HepG2 (cell line): ENCODE data around the gene CAPN2. TPM values are rescaled to one million over a fixed set of nuclear protein-coding genes. Genes with fewer than 3 reads are reported as not detected.
A peak's percentile ranks its signal among the peaks of the same experiment; 100 is the strongest.

Experiments used
- CBFB ChIP-seq: sonication (generic); formaldehyde crosslinking; IDR thresholded peaks from 2 replicates; pipeline ENCODE4 v1.4.0; 2020; ENCODE audit warnings: missing genetic modification reagents
- CC2D1A ChIP-seq: sonication (generic); formaldehyde crosslinking; IDR thresholded peaks from 2 replicates; pipeline ENCODE4 v1.8.1; 2023; ENCODE audit warnings: mild to moderate bottlenecking, missing genetic modification reagents
- EEA1 ChIP-seq: sonication (generic); formaldehyde crosslinking; IDR thresholded peaks from 2 replicates; pipeline ENCODE4 v1.5.1; 2020; ENCODE audit warnings: mild to moderate bottlenecking, missing genetic modification reagents, borderline replicate concordance
- FOXO1 ChIP-seq: sonication (generic); formaldehyde crosslinking; IDR thresholded peaks from 2 replicates; pipeline ENCODE4 v1.4.0; 2020; ENCODE audit warnings: missing genetic modification reagents
- HMG20B ChIP-seq: conservative IDR thresholded peaks from 2 replicates; pipeline ENCODE4 v1.6.1; 2016; ENCODE audit warnings: missing genetic modification reagents, missing compliant biosample characterization
- KAT7 ChIP-seq: IDR thresholded peaks from 2 replicates; pipeline ENCODE4 v1.6.1; 2018; ENCODE audit warnings: borderline replicate concordance, missing compliant biosample characterization
- MED1 ChIP-seq: sonication (generic); formaldehyde crosslinking; IDR thresholded peaks from 2 replicates; pipeline ENCODE4 v1.4.0; 2020; ENCODE audit warnings: missing genetic modification reagents
- NR2F1 ChIP-seq, 2 experiments: fragments of 450-650 bp in 1 of 2; formaldehyde crosslinking in 1 of 2; IDR thresholded peaks; 2 replicates each; pipeline versions ENCODE4 v1.5.0 to v1.6.1; 2016 to 2020; ENCODE audit warnings: mild to moderate bottlenecking in 1 of 2, missing compliant biosample characterization in 1 of 2, missing genetic modification reagents in 1 of 2, moderate library complexity in 1 of 2
- NR3C1 ChIP-seq: sonication (generic); formaldehyde crosslinking; IDR thresholded peaks from 2 replicates; pipeline ENCODE4 v1.4.0; 2020; ENCODE audit warnings: missing genetic modification reagents
- POLR2AphosphoS5 ChIP-seq: IDR thresholded peaks from 2 replicates; pipeline ENCODE4 v1.6.1; 2012; ENCODE audit warnings: low read depth, low read length
- POLR2G ChIP-seq: fragments of 200-400 bp; formaldehyde crosslinking; IDR thresholded peaks from 2 replicates; pipeline ENCODE4 v1.6.1; 2018; ENCODE audit warnings: mild to moderate bottlenecking, low read depth, low read length, moderate library complexity
- RBFOX2 ChIP-seq: fragments of 200-400 bp; formaldehyde crosslinking; IDR thresholded peaks from 2 replicates; pipeline ENCODE4 v1.6.1; 2017; ENCODE audit warnings: low read depth, mild to moderate bottlenecking, low read length
- STAG1 ChIP-seq: sonication (generic); formaldehyde crosslinking; IDR thresholded peaks from 2 replicates; pipeline ENCODE4 v1.4.0; 2020; ENCODE audit warnings: missing genetic modification reagents
- ZFP1 ChIP-seq: IDR thresholded peaks from 2 replicates; pipeline ENCODE4 v1.6.1; 2016
- ZFY ChIP-seq: sonication (generic); formaldehyde crosslinking; IDR thresholded peaks from 2 replicates; pipeline ENCODE4 v1.4.0; 2020; ENCODE audit warnings: missing genetic modification reagents
- ZMYM2 ChIP-seq: sonication (generic); formaldehyde crosslinking; IDR thresholded peaks from 2 replicates; pipeline ENCODE4 v1.8.0; 2022; ENCODE audit warnings: mild to moderate bottlenecking, missing genetic modification reagents
- ZNF335 ChIP-seq: sonication (generic); formaldehyde crosslinking; IDR thresholded peaks from 2 replicates; pipeline ENCODE4 v1.4.0; 2020; ENCODE audit warnings: missing genetic modification reagents
- ZNF337 ChIP-seq: sonication (generic); formaldehyde crosslinking; IDR thresholded peaks from 2 replicates; pipeline ENCODE4 v1.5.1; 2020; ENCODE audit warnings: missing genetic modification reagents, low read depth, mild to moderate bottlenecking, borderline replicate concordance
- ZNF34 ChIP-seq: sonication (generic); formaldehyde crosslinking; IDR thresholded peaks from 2 replicates; pipeline ENCODE4 v1.4.0; 2020; ENCODE audit warnings: mild to moderate bottlenecking, missing genetic modification reagents, borderline replicate concordance
- ZNF501 ChIP-seq: sonication (generic); formaldehyde crosslinking; IDR thresholded peaks from 2 replicates; pipeline ENCODE4 v1.5.1; 2020; ENCODE audit warnings: mild to moderate bottlenecking, moderate library complexity, missing genetic modification reagents
- ZNF720 ChIP-seq: sonication (generic); formaldehyde crosslinking; IDR thresholded peaks from 2 replicates; pipeline ENCODE4 v1.4.0; 2020; ENCODE audit warnings: missing genetic modification reagents
- polyA plus RNA-seq, 8 experiments: library from polyadenylated mRNA; depleted of rRNA in 3 of 8; stranded (reverse) in 7 of 8; unstranded in 1 of 8; fragments of >200 nt; fragmentation: Illumina TruSeq in 4 of 8; extraction: Trizol in 4 of 8; gene quantifications; 2 replicates each; pipeline versions ENCODE4 v1.2.1 to v1.2.3, GENCODE V29; 2011 to 2016; ENCODE audit warnings: low read depth in 4 of 8, missing spikeins in 1 of 8, mixed read lengths in 1 of 8; ENCODE audit not compliant: insufficient read depth in 1 of 8
- total RNA-seq, 5 experiments: library from RNA; depleted of rRNA; stranded (reverse); fragments of >200 nt; fragmentation: Illumina TruSeq; extraction: Trizol; gene quantifications; 2 replicates each; pipeline ENCODE4 v1.2.3, GENCODE V29; 2016; ENCODE audit warnings: low read depth in 1 of 5
- TF ChIP-seq, protein P1 (sequence below): sonication (generic); formaldehyde crosslinking; IDR thresholded peaks from 2 replicates; pipeline ENCODE4 v1.4.0; 2020; ENCODE audit warnings: missing genetic modification reagents
- TF ChIP-seq, protein P2 (sequence below): sonication (generic); formaldehyde crosslinking; IDR thresholded peaks from 2 replicates; pipeline ENCODE4 v1.8.1; 2022; ENCODE audit warnings: mild to moderate bottlenecking, missing genetic modification reagents
- TF ChIP-seq, protein P3 (sequence below): IDR thresholded peaks from 2 replicates; pipeline ENCODE4 v1.6.1; 2016; ENCODE audit warnings: missing compliant biosample characterization, missing genetic modification reagents, borderline replicate concordance

Gene CAPN2
- total and polyA plus RNA-seq, 2 of the 13 experiments (the other 11 are each of a cell fraction or from before 2014, with no cell fraction given) = 6.2 to 7.4 TPM

DNA sequence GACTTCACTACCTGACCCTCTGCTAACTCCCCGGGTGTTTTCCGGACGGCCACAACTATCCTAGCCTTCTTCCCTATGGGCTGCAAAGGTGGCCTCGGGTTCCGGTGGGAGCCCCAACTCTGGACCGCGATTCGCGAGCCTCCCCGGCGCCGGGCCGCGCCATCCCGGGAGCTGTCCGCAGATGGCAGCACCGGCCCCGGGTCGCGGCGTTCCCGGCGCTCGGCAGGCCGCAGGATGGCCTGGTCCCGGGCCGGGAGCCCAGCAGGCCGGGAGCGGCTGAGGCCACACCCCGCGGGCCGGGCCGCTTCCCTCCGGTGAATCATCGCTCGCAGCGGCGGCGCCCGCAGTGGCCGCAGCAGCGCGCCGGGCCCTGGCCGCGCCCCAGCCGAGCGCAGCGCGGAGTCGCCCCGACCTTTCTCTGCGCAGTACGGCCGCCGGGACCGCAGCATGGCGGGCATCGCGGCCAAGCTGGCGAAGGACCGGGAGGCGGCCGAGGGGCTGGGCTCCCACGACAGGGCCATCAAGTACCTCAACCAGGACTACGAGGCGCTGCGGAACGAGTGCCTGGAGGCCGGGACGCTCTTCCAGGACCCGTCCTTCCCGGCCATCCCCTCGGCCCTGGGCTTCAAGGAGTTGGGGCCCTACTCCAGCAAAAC, at the start of gene CAPN2 (continued):
- no peak for TF ChIP-seq ZNF337 (CRISPR knock-in tag)
- TF ChIP-seq HMG20B (CRISPR knock-in tag) = no peak
- no peak for TF ChIP-seq ZNF501 (CRISPR knock-in tag)
- TF ChIP-seq ZFY (CRISPR knock-in tag) = peak; percentile 92
- TF ChIP-seq POLR2AphosphoS5 = no peak
- TF ChIP-seq ZNF34 (CRISPR knock-in tag) = no peak
- TF ChIP-seq CC2D1A = no peak
- TF ChIP-seq KAT7 (CRISPR knock-in tag) = no peak
- TF ChIP-seq ZFP1 (CRISPR knock-in tag) = no peak
- TF ChIP-seq, protein P1, sequence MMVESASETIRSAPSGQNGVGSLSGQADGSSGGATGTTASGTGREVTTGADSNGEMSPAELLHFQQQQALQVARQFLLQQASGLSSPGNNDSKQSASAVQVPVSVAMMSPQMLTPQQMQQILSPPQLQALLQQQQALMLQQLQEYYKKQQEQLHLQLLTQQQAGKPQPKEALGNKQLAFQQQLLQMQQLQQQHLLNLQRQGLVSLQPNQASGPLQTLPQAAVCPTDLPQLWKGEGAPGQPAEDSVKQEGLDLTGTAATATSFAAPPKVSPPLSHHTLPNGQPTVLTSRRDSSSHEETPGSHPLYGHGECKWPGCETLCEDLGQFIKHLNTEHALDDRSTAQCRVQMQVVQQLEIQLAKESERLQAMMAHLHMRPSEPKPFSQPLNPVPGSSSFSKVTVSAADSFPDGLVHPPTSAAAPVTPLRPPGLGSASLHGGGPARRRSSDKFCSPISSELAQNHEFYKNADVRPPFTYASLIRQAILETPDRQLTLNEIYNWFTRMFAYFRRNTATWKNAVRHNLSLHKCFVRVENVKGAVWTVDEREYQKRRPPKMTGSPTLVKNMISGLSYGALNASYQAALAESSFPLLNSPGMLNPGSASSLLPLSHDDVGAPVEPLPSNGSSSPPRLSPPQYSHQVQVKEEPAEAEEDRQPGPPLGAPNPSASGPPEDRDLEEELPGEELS (CRISPR knock-in tag) = no peak
- peak; percentile 64 for TF ChIP-seq STAG1
- TF ChIP-seq ZMYM2 (CRISPR knock-in tag) = no peak
- no peak for TF ChIP-seq MED1 (CRISPR knock-in tag)
- TF ChIP-seq FOXO1 = 0 out of 2 replicates have a peak, but pooled peaks have one; percentile 4
- TF ChIP-seq ZNF720 (CRISPR knock-in tag) = no peak
- no peak for TF ChIP-seq EEA1 (CRISPR knock-in tag)
- TF ChIP-seq POLR2G = peak; percentile 44; the same call in 1 of the 2 replicates
- TF ChIP-seq, protein P2, sequence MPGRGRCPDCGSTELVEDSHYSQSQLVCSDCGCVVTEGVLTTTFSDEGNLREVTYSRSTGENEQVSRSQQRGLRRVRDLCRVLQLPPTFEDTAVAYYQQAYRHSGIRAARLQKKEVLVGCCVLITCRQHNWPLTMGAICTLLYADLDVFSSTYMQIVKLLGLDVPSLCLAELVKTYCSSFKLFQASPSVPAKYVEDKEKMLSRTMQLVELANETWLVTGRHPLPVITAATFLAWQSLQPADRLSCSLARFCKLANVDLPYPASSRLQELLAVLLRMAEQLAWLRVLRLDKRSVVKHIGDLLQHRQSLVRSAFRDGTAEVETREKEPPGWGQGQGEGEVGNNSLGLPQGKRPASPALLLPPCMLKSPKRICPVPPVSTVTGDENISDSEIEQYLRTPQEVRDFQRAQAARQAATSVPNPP (CRISPR knock-in tag) = 0 out of 2 replicates have a peak, but pooled peaks have one; percentile 23
- no peak for TF ChIP-seq CBFB
- TF ChIP-seq ZNF335 (CRISPR knock-in tag) = no peak
- TF ChIP-seq, protein P3, sequence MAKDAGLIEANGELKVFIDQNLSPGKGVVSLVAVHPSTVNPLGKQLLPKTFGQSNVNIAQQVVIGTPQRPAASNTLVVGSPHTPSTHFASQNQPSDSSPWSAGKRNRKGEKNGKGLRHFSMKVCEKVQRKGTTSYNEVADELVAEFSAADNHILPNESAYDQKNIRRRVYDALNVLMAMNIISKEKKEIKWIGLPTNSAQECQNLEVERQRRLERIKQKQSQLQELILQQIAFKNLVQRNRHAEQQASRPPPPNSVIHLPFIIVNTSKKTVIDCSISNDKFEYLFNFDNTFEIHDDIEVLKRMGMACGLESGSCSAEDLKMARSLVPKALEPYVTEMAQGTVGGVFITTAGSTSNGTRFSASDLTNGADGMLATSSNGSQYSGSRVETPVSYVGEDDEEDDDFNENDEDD (CRISPR knock-in tag) = peak; percentile 5; the same call in 1 of the 2 replicates
- TF ChIP-seq NR2F1 (CRISPR knock-in tag; IDR thresholded peaks at IDR 0.05) = no peak
- no peak for TF ChIP-seq NR3C1 (CRISPR knock-in tag)
- TF ChIP-seq RBFOX2 = peak; percentile 67
